Fibroblast of lung (primary cell): ENCODE data around the gene HEG1. TPM values are rescaled to one million over a fixed set of nuclear protein-coding genes. Genes with fewer than 3 reads are reported as not detected.

Experiments
- DNase-seq, 2 donors: peaks; one replicate each; pipeline versions ENCODE4 v3.0.0 to v3.0.0-alpha.2; 2010; ENCODE audit warnings: low read depth in 2 of 2
- H2AFZ ChIP-seq: 2 replicates; pipeline ENCODE4 v1.5.1; 2012; ENCODE audit warnings: low read length, control low read depth, inconsistent platforms
- H3K27ac ChIP-seq: 2 replicates; pipeline ENCODE4 v1.5.1; 2011; ENCODE audit warnings: low read length, control low read depth; ENCODE audit not compliant: insufficient read depth
- H3K27me3 ChIP-seq: 2 replicates; pipeline ENCODE4 v1.5.1; 2011; ENCODE audit warnings: mild to moderate bottlenecking, low read length; ENCODE audit not compliant: control insufficient read depth, insufficient read depth
- H3K36me3 ChIP-seq: 2 replicates; pipeline ENCODE4 v1.5.1; 2011; ENCODE audit warnings: low read length; ENCODE audit not compliant: control insufficient read depth, insufficient read depth
- H3K4me1 ChIP-seq: 2 replicates; pipeline ENCODE4 v1.5.1; 2011; ENCODE audit warnings: low read length; ENCODE audit not compliant: control insufficient read depth, insufficient read depth; ENCODE audit errors: extremely low read depth
- H3K4me2 ChIP-seq: 2 replicates; pipeline ENCODE4 v1.5.1; 2011; ENCODE audit warnings: low read length, control low read depth; ENCODE audit not compliant: insufficient read depth; ENCODE audit errors: extremely low read depth
- H3K4me3 ChIP-seq, 4 experiments: fragments of 200-600 bp in 1 of 4; sonication (generic) in 1 of 4; replicated peaks in 1 of 4; 2 replicates each; pipeline ENCODE4 v1.5.1; 2011 to 2016; ENCODE audit warnings: low read length in 4 of 4, low read depth in 3 of 4, mild to moderate bottlenecking in 3 of 4, control low read depth in 2 of 4, inconsistent platforms in 1 of 4, mixed read lengths in 1 of 4; ENCODE audit not compliant: insufficient read depth in 1 of 4; ENCODE audit errors: control extremely low read depth in 1 of 4
- H3K79me2 ChIP-seq: 2 replicates; pipeline ENCODE4 v1.5.1; 2012; ENCODE audit warnings: mild to moderate bottlenecking, low read length, inconsistent platforms; ENCODE audit not compliant: control insufficient read depth, insufficient read depth
- H3K9ac ChIP-seq: 2 replicates; pipeline ENCODE4 v1.5.1; 2011; ENCODE audit warnings: mild to moderate bottlenecking, low read length, control low read depth; ENCODE audit not compliant: insufficient read depth
- H3K9me3 ChIP-seq: 2 replicates; pipeline ENCODE4 v1.5.1; 2012; ENCODE audit warnings: low read depth, low read length; ENCODE audit not compliant: control insufficient read depth, insufficient read depth
- H4K20me1 ChIP-seq: 2 replicates; pipeline ENCODE4 v1.5.1; 2011; ENCODE audit warnings: low read length; ENCODE audit not compliant: control insufficient read depth, insufficient read depth; ENCODE audit errors: extremely low read depth
- EZH2 ChIP-seq: IDR thresholded peaks from 2 replicates; pipeline ENCODE4 v1.5.1; 2012; ENCODE audit warnings: low read length, control low read depth, mild to moderate bottlenecking; ENCODE audit errors: missing control alignments
- polyA plus RNA-seq, 2 donors: library from polyadenylated mRNA; depleted of rRNA in 1 of 2; stranded (reverse) in 1 of 2; unstranded in 1 of 2; fragments of >200 nt; gene quantifications; 2 replicates each; pipeline ENCODE4 v1.2.1, GENCODE V29; 2011 to 2012; ENCODE audit warnings: missing spikeins in 1 of 2
- total RNA-seq: library from RNA; depleted of rRNA; stranded (reverse); fragments of >200 nt; gene quantifications from 2 replicates; pipeline ENCODE4 v1.2.1, GENCODE V29; 2014
- TF ChIP-seq, protein P1 (sequence below), 2 donors: IDR thresholded peaks in 1 of 2; conservative IDR thresholded peaks in 1 of 2; 1 replicate in 1 of 2; 2 replicates in 1 of 2; pipeline ENCODE4 v1.5.1; 2011 to 2012; ENCODE audit warnings: low read length in 2 of 2, control low read depth in 1 of 2, inconsistent platforms in 1 of 2, low read depth in 1 of 2, mild to moderate bottlenecking in 1 of 2

Gene HEG1
- total and polyA plus RNA-seq, 2 donors (not counting 1 experiment from before 2014, with no cell fraction given): 137 to 305 TPM

GRCh38 chr3:125019271-125019670 lies 36.5 kb downstream of the HEG1 start:
- no peak for DNase-seq
- Histone ChIP-seq H2AFZ (no peak overlapping the region), H3K4me1 (no peaks in the 10 kb centered on the region), H3K27me3 (no peaks in the 10 kb centered on the region), H3K27ac (no peak overlapping the region), H3K9me3 (no peaks in the 10 kb centered on the region), H3K79me2 (peaks cover 32% of the 10 kb centered on the region), H3K9ac (no peak overlapping the region), H3K4me2 (no peak overlapping the region), H4K20me1 (peaks cover 2% of the 10 kb centered on the region), H3K4me3 (no peak overlapping the region), H3K36me3 (peaks cover 17% of the 10 kb centered on the region)
- TF ChIP-seq, protein P1, sequence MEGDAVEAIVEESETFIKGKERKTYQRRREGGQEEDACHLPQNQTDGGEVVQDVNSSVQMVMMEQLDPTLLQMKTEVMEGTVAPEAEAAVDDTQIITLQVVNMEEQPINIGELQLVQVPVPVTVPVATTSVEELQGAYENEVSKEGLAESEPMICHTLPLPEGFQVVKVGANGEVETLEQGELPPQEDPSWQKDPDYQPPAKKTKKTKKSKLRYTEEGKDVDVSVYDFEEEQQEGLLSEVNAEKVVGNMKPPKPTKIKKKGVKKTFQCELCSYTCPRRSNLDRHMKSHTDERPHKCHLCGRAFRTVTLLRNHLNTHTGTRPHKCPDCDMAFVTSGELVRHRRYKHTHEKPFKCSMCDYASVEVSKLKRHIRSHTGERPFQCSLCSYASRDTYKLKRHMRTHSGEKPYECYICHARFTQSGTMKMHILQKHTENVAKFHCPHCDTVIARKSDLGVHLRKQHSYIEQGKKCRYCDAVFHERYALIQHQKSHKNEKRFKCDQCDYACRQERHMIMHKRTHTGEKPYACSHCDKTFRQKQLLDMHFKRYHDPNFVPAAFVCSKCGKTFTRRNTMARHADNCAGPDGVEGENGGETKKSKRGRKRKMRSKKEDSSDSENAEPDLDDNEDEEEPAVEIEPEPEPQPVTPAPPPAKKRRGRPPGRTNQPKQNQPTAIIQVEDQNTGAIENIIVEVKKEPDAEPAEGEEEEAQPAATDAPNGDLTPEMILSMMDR (conservative IDR thresholded peaks at IDR 0.05 in 1 of 2, IDR thresholded peaks at IDR 0.05 in 1 of 2; ENCODE audit: low read depth in 1 of 2, low read length in 2 of 2): no peak
- no peak for TF ChIP-seq EZH2

DNA sequence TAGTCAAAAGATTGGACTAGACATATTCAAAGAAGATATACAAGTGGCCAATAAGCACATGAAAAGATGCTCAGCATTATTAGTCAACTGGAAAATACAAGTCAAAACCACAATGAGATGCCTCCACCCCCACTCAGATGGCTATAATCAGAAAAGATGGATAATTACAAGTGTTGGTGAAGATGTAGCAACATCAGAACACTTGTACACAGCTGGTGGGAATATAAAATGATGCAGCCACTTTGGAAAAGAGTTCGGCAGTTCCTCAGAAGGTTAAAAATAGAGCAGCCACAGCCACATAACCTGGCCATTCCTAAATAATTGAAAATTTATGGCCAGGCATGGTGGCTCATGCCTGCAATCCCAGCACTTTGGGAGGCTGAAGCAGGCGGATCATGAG lies 38.4 kb downstream of the HEG1 start:
- Histone ChIP-seq H4K20me1 (no peaks in the 10 kb centered on the region), H3K36me3 (peaks cover 24% of the 10 kb centered on the region), H3K4me2 (no peak overlapping the region), H3K9ac (no peak overlapping the region), H3K9me3 (no peaks in the 10 kb centered on the region), H3K27ac (no peak overlapping the region), H2AFZ (no peak overlapping the region), H3K27me3 (no peaks in the 10 kb centered on the region), H3K79me2 (peaks cover 19% of the 10 kb centered on the region), H3K4me1 (no peaks in the 10 kb centered on the region), H3K4me3 (no peak overlapping the region)
- TF ChIP-seq, protein P1 (conservative IDR thresholded peaks at IDR 0.05 in 1 of 2, IDR thresholded peaks at IDR 0.05 in 1 of 2; ENCODE audit: low read depth in 1 of 2, low read length in 2 of 2): no peak
- TF ChIP-seq EZH2: no peak
- DNase-seq: no peak

GRCh38 chr3:125014570-125015179 lies 41.1 kb downstream of the HEG1 start:
- Histone ChIP-seq H2AFZ (no peak overlapping the region), H3K27ac (no peak overlapping the region), H4K20me1 (no peaks in the 10 kb centered on the region), H3K4me2 (no peak overlapping the region), H3K4me1 (no peaks in the 10 kb centered on the region), H3K9ac (no peak overlapping the region), H3K36me3 (peaks cover 35% of the 10 kb centered on the region), H3K79me2 (peaks cover 8% of the 10 kb centered on the region), H3K4me3 (no peak overlapping the region), H3K27me3 (no peaks in the 10 kb centered on the region), H3K9me3 (no peaks in the 10 kb centered on the region)
- no peak for TF ChIP-seq EZH2
- TF ChIP-seq, protein P1 (conservative IDR thresholded peaks at IDR 0.05 in 1 of 2, IDR thresholded peaks at IDR 0.05 in 1 of 2; ENCODE audit: low read depth in 1 of 2, low read length in 2 of 2): no peak
- DNase-seq: no peak
